ENCODE measurements around the gene SLC22A23.
"Not testable (repeated sequence)": the region's sequence is repeated elsewhere in the genome, so short reads cannot be mapped to it uniquely, and the experiment has no call there.

Gene SLC22A23

GRCh38 chr6:3392930-3393835 lies 63.7 kb downstream of the SLC22A23 start:
- no peak for DNase-seq (ENCODE audit: low spot score in 2 of 2)
- no peaks in the 10 kb centered on the region for H3K27me3 ChIP-seq (ENCODE audit: low read depth)
- H3K36me3 ChIP-seq (replicated peaks), result no peaks in the 10 kb centered on the region
- no peaks in the 10 kb centered on the region for H3K4me1 ChIP-seq
- no peak overlapping the region for H3K4me3 ChIP-seq
- in situ Hi-C loops (cut with MboI; ENCODE audit: low sequenced_read_pairs), result no loop called here
- H3K9me3 ChIP-seq, result no peaks in the 10 kb centered on the region

GRCh38 chr6:3391902-3392458 lies 64.9 kb downstream of the SLC22A23 start:
- DNase-seq (ENCODE audit: low spot score in 2 of 2), result no peak
- no peaks in the 10 kb centered on the region for H3K4me1 ChIP-seq
- H3K9me3 ChIP-seq, result no peaks in the 10 kb centered on the region
- no peaks in the 10 kb centered on the region for H3K36me3 ChIP-seq (replicated peaks)
- no peak overlapping the region for H3K4me3 ChIP-seq
- in situ Hi-C loops (cut with MboI; ENCODE audit: low sequenced_read_pairs), result no loop called here
- no peaks in the 10 kb centered on the region for H3K27me3 ChIP-seq (ENCODE audit: low read depth)

- no peak overlapping the region for H3K4me3 ChIP-seq
These were observed 66.2 kb downstream of the SLC22A23 start for GRCh38 chr6:3390698-3391097.

DNA sequence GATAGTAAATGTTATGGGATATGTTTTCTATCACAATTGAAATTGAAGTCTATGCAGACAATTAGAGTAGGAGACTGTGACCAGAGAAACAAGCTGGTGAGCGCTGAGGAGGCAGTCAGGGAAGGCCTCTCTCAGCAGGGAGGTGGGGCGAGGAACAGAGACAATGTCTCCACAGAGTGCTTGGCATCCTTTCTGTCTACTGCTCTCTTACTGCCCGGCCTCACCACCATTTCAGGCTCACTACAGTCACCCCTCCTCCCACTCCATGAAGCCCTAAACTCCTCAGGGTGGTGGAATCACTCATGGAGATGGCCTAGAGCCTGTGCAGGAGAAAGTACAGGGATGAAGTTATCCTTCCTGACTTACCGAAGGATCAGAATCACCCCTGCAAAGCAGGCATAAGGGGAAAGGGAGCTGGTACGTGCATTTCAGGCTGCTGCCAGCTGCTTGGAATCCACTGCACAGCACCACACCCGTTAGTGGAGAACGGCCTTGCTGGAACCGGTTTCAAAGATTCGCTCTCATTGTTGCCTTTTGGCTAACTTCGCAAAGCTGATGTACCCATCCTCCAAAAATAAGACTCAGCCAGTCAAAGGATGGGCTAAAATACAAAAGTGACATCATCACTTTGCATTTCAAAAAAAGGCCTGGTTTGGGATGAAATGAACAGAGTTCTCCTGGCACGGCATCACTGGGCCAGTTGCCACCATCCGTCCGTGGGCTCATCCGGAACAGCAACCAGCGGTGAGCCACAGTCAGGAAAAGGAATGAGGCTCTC lies 67.3 kb downstream of the SLC22A23 start:
- Histone ChIP-seq H3K9me3 (no peaks in the 10 kb centered on the region), H3K36me3 (replicated peaks) (no peaks in the 10 kb centered on the region), H3K4me3 (no peak overlapping the region), H3K27me3 (ENCODE audit: low read depth) (no peaks in the 10 kb centered on the region), H3K4me1 (no peaks in the 10 kb centered on the region)
- DNase-seq (ENCODE audit: low spot score in 2 of 2), result no peak
- in situ Hi-C loops (cut with MboI; ENCODE audit: low sequenced_read_pairs), result no loop called here

More at GRCh38 chr6:3390698-3391097, 66.2 kb downstream of the SLC22A23 start:
- Histone ChIP-seq H3K27me3 (ENCODE audit: low read depth) (no peaks in the 10 kb centered on the region), H3K9me3 (no peaks in the 10 kb centered on the region), H3K36me3 (replicated peaks) (no peaks in the 10 kb centered on the region), H3K4me1 (no peaks in the 10 kb centered on the region)
- in situ Hi-C loops (cut with MboI; ENCODE audit: low sequenced_read_pairs), result no loop called here
- DNase-seq (ENCODE audit: low spot score in 2 of 2), result no peak

- in situ Hi-C loops (cut with MboI; ENCODE audit: low sequenced_read_pairs), result no loop called here
- Histone ChIP-seq H3K36me3 (replicated peaks) (no peaks in the 10 kb centered on the region), H3K4me3 (no peak overlapping the region), H3K9me3 (no peaks in the 10 kb centered on the region), H3K4me1 (no peaks in the 10 kb centered on the region), H3K27me3 (ENCODE audit: low read depth) (no peaks in the 10 kb centered on the region)
- DNase-seq (ENCODE audit: low spot score in 2 of 2), result no peak
These were observed 68.1 kb downstream of the SLC22A23 start for GRCh38 chr6:3388786-3389185.

DNA sequence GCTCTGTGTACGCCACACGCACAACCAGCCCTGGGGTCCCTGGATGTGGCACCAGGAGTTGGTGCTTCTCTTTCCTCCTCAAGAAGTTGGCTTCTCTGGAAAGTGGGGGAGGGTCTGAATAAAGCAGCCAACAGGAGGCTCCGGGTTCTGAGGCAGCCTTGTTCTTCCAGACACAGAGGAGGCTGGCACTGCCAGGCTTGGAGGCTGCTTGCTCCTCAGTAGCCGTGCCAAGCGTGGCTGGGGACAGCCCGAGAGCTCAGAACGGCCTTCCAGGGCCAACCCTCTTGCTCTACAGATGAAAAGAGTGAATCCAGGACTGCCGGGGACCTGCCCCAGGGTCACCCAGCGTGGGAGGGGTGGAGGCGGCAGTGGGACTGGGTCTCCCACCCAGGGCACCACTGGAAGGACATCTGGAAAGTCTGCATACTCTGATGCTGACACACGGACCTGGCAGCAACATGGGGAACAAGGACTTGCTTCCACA lies 70.4 kb downstream of the SLC22A23 start:
- Histone ChIP-seq H3K4me3 (no peak overlapping the region), H3K9me3 (no peaks in the 10 kb centered on the region), H3K36me3 (replicated peaks) (no peaks in the 10 kb centered on the region), H3K4me1 (no peaks in the 10 kb centered on the region), H3K27me3 (ENCODE audit: low read depth) (no peaks in the 10 kb centered on the region)
- in situ Hi-C loops (cut with MboI; ENCODE audit: low sequenced_read_pairs), result no loop called here
- DNase-seq (ENCODE audit: low spot score in 2 of 2), result no peak

DNA sequence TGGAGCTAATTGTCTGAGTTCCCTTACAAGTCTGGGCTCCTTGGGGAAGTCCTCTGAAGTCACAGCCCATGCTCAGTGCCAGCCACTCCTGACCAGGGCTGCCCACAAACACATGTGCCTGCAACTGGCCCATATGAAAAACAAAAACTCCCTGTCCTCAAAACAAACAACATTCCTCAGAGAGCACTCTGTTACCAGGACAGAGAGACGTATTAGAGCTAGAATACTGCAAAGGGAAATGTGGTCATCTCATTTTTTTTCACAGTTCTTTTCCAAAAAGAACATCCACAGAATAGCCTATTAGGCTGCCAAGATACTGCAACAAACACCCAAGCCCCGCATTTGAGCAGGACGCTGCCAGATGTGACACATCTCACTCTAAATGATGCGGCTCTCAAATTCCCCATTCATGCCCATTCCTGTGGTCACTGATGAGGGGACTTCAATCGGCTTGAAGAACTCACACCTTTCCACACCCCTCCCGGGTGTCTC lies 71.1 kb downstream of the SLC22A23 start:
- Histone ChIP-seq H3K36me3 (replicated peaks) (no peaks in the 10 kb centered on the region), H3K4me3 (no peak overlapping the region), H3K4me1 (no peaks in the 10 kb centered on the region), H3K27me3 (ENCODE audit: low read depth) (no peaks in the 10 kb centered on the region), H3K9me3 (no peaks in the 10 kb centered on the region)
- in situ Hi-C loops (cut with MboI; ENCODE audit: low sequenced_read_pairs), result no loop called here
- DNase-seq (ENCODE audit: low spot score in 2 of 2), result no peak

DNA sequence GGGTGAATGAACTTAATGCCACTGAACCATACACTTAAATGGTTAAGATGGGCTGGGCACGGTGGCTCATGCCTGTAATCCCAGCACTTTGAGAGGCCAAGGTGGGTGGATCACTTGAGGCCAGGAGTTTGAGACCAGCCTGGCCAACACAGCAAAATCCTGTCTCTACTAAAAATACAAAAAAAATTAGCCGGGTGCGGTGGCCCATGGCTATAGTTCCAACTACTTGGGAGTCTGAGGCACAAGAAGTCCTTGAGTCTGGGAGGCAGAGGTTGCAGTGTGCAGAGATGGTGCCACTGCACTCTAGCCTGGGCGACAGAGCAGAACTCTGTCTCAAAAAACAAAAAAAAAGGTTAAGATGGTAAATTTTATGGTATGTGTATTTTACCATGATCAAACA lies 71.7 kb downstream of the SLC22A23 start:
- H3K9me3 ChIP-seq; H3K4me1 ChIP-seq; in situ Hi-C loops (cut with MboI; ENCODE audit: low sequenced_read_pairs): not testable (repeated sequence)

DNA sequence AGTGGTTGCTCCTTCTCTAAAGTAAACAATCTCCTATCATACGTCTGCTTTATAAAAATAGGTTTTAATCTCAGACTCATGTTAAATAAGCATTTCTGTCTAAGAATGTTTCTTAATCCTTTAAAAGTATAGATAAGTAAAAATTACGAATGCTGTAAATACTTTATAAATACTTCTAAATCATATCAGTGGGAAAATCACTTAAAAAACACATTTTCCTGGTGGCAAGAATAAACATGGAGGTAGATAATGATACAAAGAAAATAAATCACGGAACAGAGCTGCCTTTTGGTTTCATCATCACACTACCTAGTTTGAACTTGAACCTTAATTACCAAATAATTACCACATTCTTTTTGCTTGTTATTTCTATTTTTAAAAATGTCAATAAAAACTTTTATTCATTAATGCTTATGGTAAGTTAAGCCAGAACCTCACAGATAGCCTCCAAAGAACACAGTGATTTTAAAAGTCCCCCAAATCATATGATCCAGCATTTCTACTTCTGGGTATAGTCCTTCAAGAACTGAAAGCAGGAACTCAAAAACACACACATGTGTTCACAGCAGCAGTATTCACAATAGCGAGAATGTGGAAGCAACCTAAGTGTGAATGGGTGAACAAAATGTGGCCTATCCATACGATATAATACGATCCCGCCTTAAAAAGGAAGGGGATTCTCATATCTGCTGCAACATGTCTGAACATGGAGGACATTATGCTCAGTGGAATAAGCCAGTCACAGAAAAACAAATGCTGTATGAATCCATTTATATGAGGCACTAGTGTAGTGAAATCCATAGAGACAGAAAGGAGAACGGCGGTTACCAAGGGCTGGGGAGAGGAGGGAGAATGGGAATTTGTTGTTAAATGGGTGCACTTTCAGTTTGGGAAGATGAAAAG lies 72.4 kb downstream of the SLC22A23 start:
- no peaks in the 10 kb centered on the region for H3K36me3 ChIP-seq (replicated peaks)
- H3K27me3 ChIP-seq (ENCODE audit: low read depth), result no peaks in the 10 kb centered on the region
- DNase-seq (ENCODE audit: low spot score in 2 of 2), result no peak
- in situ Hi-C loops (cut with MboI; ENCODE audit: low sequenced_read_pairs), result no loop called here
- H3K9me3 ChIP-seq, result no peaks in the 10 kb centered on the region
- H3K4me1 ChIP-seq, result no peaks in the 10 kb centered on the region
- no peak overlapping the region for H3K4me3 ChIP-seq

More for the DNA sequence above, 71.7 kb downstream of the SLC22A23 start:
- not testable (repeated sequence) for H3K27me3 ChIP-seq (ENCODE audit: low read depth); DNase-seq (ENCODE audit: low spot score in 2 of 2); H3K36me3 ChIP-seq (replicated peaks); H3K4me3 ChIP-seq

DNA sequence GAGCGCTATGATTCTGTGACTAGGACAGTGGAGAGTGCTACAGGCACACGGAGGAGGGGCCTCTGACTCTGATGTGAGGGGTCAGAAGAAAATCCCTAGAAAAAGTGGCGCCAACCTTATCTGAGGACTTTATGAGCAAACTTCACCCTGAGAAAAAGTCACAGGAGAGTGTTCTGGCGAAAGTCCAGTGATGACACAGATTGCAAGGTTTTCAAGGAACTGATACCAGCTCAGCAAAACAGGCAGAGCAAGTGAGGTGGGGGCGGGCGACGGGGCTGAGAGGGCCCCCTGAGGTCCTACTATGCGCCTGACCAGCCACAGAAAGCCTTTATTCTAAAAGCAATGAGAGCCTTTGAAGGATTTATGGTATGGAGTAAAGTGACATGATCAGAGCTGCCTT lies 73.3 kb downstream of the SLC22A23 start:
- Histone ChIP-seq H3K36me3 (replicated peaks) (no peaks in the 10 kb centered on the region), H3K9me3 (no peaks in the 10 kb centered on the region), H3K4me1 (no peaks in the 10 kb centered on the region), H3K27me3 (ENCODE audit: low read depth) (no peaks in the 10 kb centered on the region), H3K4me3 (no peak overlapping the region)
- in situ Hi-C loops (cut with MboI; ENCODE audit: low sequenced_read_pairs), result no loop called here
- DNase-seq (ENCODE audit: low spot score in 2 of 2), result no peak

DNA sequence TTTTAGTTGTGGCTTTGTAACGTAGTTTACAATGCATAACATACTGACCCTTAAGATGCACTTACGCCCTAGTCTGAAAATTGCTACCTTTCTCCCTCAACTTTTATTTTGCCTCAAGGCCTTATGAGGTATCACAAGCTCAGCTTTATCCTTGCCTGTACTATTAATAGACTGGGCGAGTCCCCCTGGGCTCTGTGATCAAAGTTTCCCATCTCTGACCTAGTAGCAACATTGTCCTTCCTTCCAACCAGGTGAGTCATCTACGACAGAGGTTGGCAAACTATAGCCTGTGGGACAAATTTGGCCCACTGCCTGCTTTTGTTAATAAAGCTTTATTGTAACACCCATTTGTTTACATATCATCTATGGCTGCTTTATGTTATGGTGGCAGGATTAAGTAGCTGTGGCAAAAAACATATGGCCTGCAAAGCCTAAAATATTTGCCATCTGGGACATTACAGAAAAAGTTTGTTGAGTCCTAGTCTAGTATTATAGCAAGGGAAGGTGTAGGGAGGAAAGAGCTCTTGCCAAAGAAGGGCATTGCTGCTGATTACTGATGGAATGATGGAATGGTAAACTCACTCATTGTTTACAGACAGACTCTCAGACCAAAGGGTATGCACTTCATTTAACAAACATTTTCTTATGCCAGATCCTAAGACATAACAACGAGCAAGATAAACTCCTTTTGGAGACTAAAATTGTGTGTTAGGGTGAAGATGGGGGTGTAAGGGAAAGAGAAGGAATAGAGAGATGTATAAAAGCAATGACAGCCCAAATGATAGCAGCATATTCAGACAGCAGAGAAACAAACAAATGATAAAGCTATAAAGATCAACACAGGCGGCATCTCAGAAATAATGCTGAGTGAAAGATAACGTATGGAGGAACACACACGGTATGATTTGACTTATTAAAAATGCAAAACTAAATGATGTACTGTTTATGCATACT lies 74.2 kb downstream of the SLC22A23 start:
- no peak for DNase-seq (ENCODE audit: low spot score in 2 of 2)
- H3K4me1 ChIP-seq, result no peaks in the 10 kb centered on the region
- in situ Hi-C loops (cut with MboI; ENCODE audit: low sequenced_read_pairs), result no loop called here

DNA sequence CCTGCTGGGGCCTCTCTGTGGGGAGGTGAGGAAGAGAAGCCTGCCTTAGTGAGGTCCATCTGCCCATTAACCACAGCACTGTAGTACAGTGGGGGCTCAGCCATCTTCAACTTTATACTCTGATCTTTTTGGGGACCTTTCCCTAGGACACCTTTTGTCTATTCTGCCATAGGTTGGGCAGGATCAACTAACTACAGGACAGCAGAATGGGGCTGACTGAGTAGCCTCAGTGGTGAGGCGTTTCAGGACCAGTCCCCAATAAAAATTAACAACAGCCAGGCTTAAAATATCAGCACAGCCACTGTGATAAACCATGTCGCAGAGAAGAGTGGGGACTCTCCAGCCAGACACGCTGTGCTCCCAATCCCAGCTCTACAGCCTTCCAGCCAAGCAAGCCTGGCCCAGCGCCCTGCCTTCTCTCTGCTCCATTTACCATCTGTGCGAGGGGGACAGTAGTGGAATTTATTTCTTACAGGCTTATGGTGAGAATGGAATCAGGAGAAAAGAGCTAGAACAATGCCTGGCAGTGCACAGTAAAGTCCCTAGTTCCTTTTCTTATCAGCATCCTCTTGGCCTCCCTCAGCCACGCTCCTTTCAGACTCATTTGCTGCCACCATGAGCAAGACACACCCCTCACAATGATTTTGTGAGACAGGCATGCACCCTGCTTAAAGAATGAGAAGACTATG lies 75.5 kb downstream of the SLC22A23 start:
- no peaks in the 10 kb centered on the region for H3K36me3 ChIP-seq (replicated peaks)
- no peaks in the 10 kb centered on the region for H3K4me1 ChIP-seq
- no peak overlapping the region for H3K4me3 ChIP-seq
- no peaks in the 10 kb centered on the region for H3K9me3 ChIP-seq
- DNase-seq (ENCODE audit: low spot score in 2 of 2), result no peak
- in situ Hi-C loops (cut with MboI; ENCODE audit: low sequenced_read_pairs), result no loop called here
- H3K27me3 ChIP-seq (ENCODE audit: low read depth), result no peaks in the 10 kb centered on the region

More for the DNA sequence above, 74.2 kb downstream of the SLC22A23 start:
- Histone ChIP-seq H3K4me3 (no peak overlapping the region), H3K36me3 (replicated peaks) (no peaks in the 10 kb centered on the region), H3K9me3 (no peaks in the 10 kb centered on the region), H3K27me3 (ENCODE audit: low read depth) (no peaks in the 10 kb centered on the region)
